Endothelial cell of umbilical vein (primary cell): ENCODE measurements around the gene NCAPH2. TPM values are rescaled to one million over a fixed set of nuclear protein-coding genes. Genes with fewer than 3 reads are reported as not detected.
"Not testable (repeated sequence)": the region's sequence is repeated elsewhere in the genome, so short reads cannot be mapped to it uniquely, and the experiment has no call there.

Experiments used
- BruUV-seq: library from RNA; stranded (reverse); fragments of 400-500 nt; replicated peaks from 2 replicates; lab custom pipeline; 2021; lab: Mats Ljungman, UMichigan
- CTCF ChIA-PET: fragments of 300-600, 350-600 bp; sonication (Branson Sonifier 250); formaldehyde crosslinking; loops from one replicate; lab custom pipeline; 2021; ENCODE audit warnings: antibody characterized with exemption, inconsistent platforms; lab: Charles Lee
- POLR2A ChIA-PET: fragments of 300-600, 350-600 bp; sonication (Branson Sonifier 250); formaldehyde crosslinking; loops from one replicate; lab custom pipeline; 2021; ENCODE audit warnings: antibody characterized with exemption, inconsistent platforms; lab: Charles Lee
- DNase-seq: peaks from one replicate; pipeline ENCODE4 v3.0.0-alpha.2; 2011; ENCODE audit warnings: low read depth, low spot score
- FAIRE-seq: peaks from 2 replicates; lab custom pipeline; 2011; peaks lifted over from hg19 to GRCh38; lab: Jason Lieb, UNC
- H2AFZ ChIP-seq: 2 replicates; pipeline ENCODE4 v1.6.0; 2012; ENCODE audit warnings: low read depth, low read length, control low read depth, inconsistent platforms
- H3K27ac ChIP-seq: 2 replicates; pipeline ENCODE4 v1.5.1; 2011; ENCODE audit warnings: low read depth, mild to moderate bottlenecking, control low read depth, low read length, moderate library complexity; ENCODE audit not compliant: insufficient read depth
- H3K27me3 ChIP-seq, 2 experiments: 2 replicates each; pipeline versions ENCODE4 v1.6.0 to v1.6.1; 2011; ENCODE audit warnings: low read length in 2 of 2, mixed read lengths in 1 of 2; ENCODE audit not compliant: control insufficient read depth in 2 of 2, insufficient read depth in 2 of 2
- H3K36me3 ChIP-seq, 2 experiments: 2 replicates in 1 of 2; 3 replicates in 1 of 2; pipeline ENCODE4 v1.5.1; 2011; ENCODE audit warnings: low read length in 2 of 2, mild to moderate bottlenecking in 1 of 2, moderate library complexity in 1 of 2; ENCODE audit not compliant: control insufficient read depth in 2 of 2, insufficient read depth in 2 of 2; ENCODE audit errors: extremely low read depth in 1 of 2
- H3K4me1 ChIP-seq: 3 replicates; pipeline ENCODE4 v1.5.1; 2011; ENCODE audit warnings: mild to moderate bottlenecking, low read length; ENCODE audit not compliant: control insufficient read depth, insufficient read depth; ENCODE audit errors: extremely low read depth
- H3K4me2 ChIP-seq: 2 replicates; pipeline ENCODE4 v1.6.1; 2011; ENCODE audit warnings: low read length, control low read depth, mixed read lengths; ENCODE audit not compliant: insufficient read depth
- H3K4me3 ChIP-seq, 3 experiments: fragments of 200-600 bp in 1 of 3; sonication (generic), shearing (Covaris generic) in 1 of 3; replicated peaks in 1 of 3; 2 replicates each; pipeline ENCODE4 v1.5.1; 2011 to 2016; ENCODE audit warnings: control low read depth in 3 of 3, low read length in 3 of 3, mild to moderate bottlenecking in 2 of 3, inconsistent platforms in 1 of 3, low read depth in 1 of 3, moderate library complexity in 1 of 3; ENCODE audit not compliant: insufficient read depth in 1 of 3
- H3K79me2 ChIP-seq: 2 replicates; pipeline ENCODE4 v1.6.0; 2012; ENCODE audit warnings: low read length, inconsistent platforms; ENCODE audit not compliant: control insufficient read depth, insufficient read depth
- H3K9ac ChIP-seq: replicated peaks from 2 replicates; pipeline ENCODE3; 2011; ENCODE audit warnings: low read length, control low read depth; ENCODE audit not compliant: insufficient read depth; ENCODE audit errors: extremely low read depth
- H3K9me1 ChIP-seq: replicated peaks from 3 replicates; pipeline ENCODE4 v1.6.0; 2011; ENCODE audit warnings: mild to moderate bottlenecking, low read length; ENCODE audit not compliant: control insufficient read depth, insufficient read depth; ENCODE audit errors: extremely low read depth
- H3K9me3 ChIP-seq: replicated peaks from 2 replicates; pipeline ENCODE4 v1.5.1; 2012; ENCODE audit warnings: low read length, inconsistent platforms; ENCODE audit not compliant: control insufficient read depth, insufficient read depth
- H4K20me1 ChIP-seq: replicated peaks from 2 replicates; pipeline ENCODE3; 2011; ENCODE audit warnings: mild to moderate bottlenecking, low read length; ENCODE audit not compliant: control insufficient read depth, insufficient read depth; ENCODE audit errors: extremely low read depth
- EZH2 ChIP-seq: IDR thresholded peaks from 2 replicates; pipeline ENCODE4 v1.6.1; 2012; ENCODE audit warnings: borderline replicate concordance, low read depth, mild to moderate bottlenecking, moderate library complexity, low read length, inconsistent platforms; ENCODE audit not compliant: severe bottlenecking
- FOS ChIP-seq: IDR thresholded peaks from 2 replicates; pipeline ENCODE4 v1.6.1; 2011; ENCODE audit warnings: mild to moderate bottlenecking, low read length, moderate library complexity, borderline replicate concordance; ENCODE audit not compliant: insufficient read depth
- GATA2 ChIP-seq: IDR thresholded peaks from 2 replicates; pipeline ENCODE4 v1.7.0; 2011; ENCODE audit warnings: low read depth, mild to moderate bottlenecking, moderate library complexity, mixed read lengths, low read length; ENCODE audit not compliant: insufficient read length, insufficient read depth
- JUN ChIP-seq: IDR thresholded peaks from 2 replicates; pipeline ENCODE4 v1.6.1; 2011; ENCODE audit warnings: borderline replicate concordance, low read depth; ENCODE audit not compliant: insufficient read length, insufficient read depth
- MYC ChIP-seq: IDR thresholded peaks from one replicate; pipeline ENCODE4 v1.6.1; 2011; ENCODE audit warnings: mild to moderate bottlenecking, low read depth, low read length
- POLR2A ChIP-seq: IDR thresholded peaks from 2 replicates; pipeline ENCODE4 v1.6.1; 2012; ENCODE audit warnings: low read depth, mild to moderate bottlenecking, control low read depth, low read length
- POLR2AphosphoS5 ChIP-seq: IDR thresholded peaks from 2 replicates; pipeline ENCODE4 v1.6.1; 2012; ENCODE audit warnings: low read depth, mild to moderate bottlenecking, control low read depth, low read length, moderate library complexity; ENCODE audit not compliant: insufficient read depth
- dilution Hi-C: fragments of 300-500 bp; cut with MboI; formaldehyde crosslinking; loops from one replicate; pipeline ENCODE4 v1.15.0; 2019; ENCODE audit warnings: low sequenced_read_pairs; ENCODE audit not compliant: extremely low pct_ligation_motif_present
- intact Hi-C: fragments of 100-400 bp; cut with micrococcal nuclease; formaldehyde crosslinking; loops from one replicate; pipeline ENCODE4 v1.10.0; 2022
- polyA plus RNA-seq, 4 experiments: library from polyadenylated mRNA; depleted of rRNA in 3 of 4; stranded (reverse) in 3 of 4; unstranded in 1 of 4; fragments of >200 nt; gene quantifications; 2 replicates each; pipeline versions ENCODE4 v1.2.1 to v1.2.3, GENCODE V29; 2011 to 2012; ENCODE audit warnings: missing spikeins in 1 of 4
- total RNA-seq: library from RNA; stranded (reverse); gene quantifications from 2 replicates; pipeline ENCODE4 v1.2.3, GENCODE V29; 2021
- TF ChIP-seq, protein P1 (sequence below): IDR thresholded peaks from 2 replicates; pipeline ENCODE4 v1.6.1; 2011; ENCODE audit not compliant: insufficient read depth, insufficient read length
- TF ChIP-seq, protein P2 (sequence below), 2 donors: IDR thresholded peaks; 1 replicate in 1 of 2; 2 replicates in 1 of 2; pipeline ENCODE4 v1.5.1; 2011; ENCODE audit warnings: low read length in 2 of 2, mild to moderate bottlenecking in 2 of 2, moderate library complexity in 2 of 2, control low read depth in 1 of 2, inconsistent platforms in 1 of 2, low read depth in 1 of 2; ENCODE audit not compliant: insufficient read depth in 1 of 2; ENCODE audit errors: extremely low read depth in 1 of 2

The NCAPH2 gene
- total and polyA plus RNA-seq, 2 donors (not counting 3 experiments of a cell fraction or from before 2014, with no cell fraction given) = 42.4 to 43.2 TPM

DNA sequence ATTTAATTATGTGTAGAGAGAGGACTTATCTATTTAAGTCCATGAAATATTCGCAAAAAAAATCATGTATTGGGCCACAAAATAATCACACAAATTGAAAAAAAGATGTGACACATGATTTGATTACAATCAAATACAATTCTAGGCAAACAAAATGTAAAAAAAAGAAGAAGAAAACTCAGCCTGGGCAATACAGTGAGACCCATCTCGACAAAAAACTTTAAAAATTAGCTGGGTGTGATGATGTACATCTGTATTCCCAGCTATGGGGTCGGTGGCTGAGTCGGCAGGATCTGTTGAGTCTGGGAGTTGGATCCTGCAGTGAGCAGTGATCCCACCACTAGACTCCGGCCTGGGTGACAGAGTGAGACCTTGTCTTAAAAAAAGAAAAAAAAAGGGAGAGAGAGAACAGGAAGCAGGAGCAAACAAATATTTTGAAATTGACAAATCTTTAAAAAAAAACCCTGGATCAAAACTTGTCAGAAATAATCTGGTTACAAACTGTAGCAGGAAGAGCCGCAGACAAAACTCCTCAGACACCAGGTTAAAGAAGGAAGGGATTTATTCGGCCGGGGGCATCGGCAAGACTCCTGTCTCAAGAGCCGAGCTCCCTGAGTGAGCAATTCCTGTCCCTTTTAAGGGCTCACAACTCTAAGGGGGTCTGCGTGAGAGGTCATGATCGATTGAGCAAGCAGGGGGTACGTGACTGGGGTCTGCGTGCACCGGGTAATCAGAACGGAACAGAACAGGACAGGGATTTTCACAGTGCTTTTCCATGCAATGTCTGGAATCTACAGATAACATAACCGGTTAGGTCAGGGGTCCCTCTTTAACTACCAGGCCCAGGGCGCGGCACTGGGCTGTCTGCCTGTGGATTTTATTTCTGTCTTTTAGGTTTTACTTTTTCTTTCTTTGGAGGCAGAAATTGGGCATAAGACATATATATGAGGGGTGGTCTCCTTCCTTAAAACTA lies 25.1 kb downstream of the NCAPH2 start:
- dilution Hi-C loops = no loop called here
- no peaks in the 10 kb centered on the region for H3K9me3 ChIP-seq
- intact Hi-C loops = no loop called here

DNA sequence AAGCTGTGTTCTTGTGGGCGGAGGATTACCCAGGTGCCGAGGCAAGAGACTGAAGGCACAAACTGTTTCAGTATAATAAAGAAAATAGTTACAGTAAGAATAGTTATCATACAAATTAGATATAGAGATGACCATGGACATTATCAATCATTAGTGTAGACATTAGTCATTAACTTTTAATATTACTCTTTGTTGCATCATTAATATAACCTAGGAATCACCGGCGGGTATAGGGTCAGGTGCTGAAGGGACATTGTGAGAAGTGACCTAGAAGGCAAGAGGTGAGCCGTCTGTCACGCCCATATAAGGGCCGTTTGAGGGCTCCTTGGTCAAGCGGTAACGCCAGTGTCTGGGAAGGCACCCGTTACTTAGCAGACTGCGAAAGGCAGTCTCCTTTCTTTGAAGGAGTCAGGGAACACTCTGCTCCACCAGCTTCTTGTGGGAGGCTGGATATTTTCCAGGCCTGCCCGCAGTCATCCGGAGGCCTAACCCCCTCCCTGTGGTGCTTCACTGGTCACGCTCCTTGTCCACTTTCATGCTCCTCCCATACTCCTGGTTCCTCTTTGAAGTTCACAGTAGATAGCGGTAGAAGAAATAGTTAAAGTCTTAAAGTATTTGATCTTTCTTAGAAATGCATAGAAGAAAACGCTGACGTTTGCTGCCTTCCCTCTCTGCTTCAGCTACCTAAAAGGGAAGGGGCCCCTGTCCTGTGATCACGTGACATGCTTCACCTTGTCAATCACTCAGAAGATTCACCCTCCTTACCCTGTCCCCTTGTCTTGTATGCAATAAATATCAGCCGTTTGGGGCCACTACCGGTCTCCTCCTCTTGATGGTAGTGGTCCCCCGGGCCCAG lies 26.1 kb downstream of the NCAPH2 start:
- FAIRE-seq, dilution Hi-C loops, POLR2A ChIA-PET, H3K79me2 ChIP-seq, H3K27ac ChIP-seq, DNase-seq, BruUV-seq, H4K20me1 ChIP-seq, H3K4me2 ChIP-seq, H3K9me1 ChIP-seq, H3K9me3 ChIP-seq, H2AFZ ChIP-seq, H3K36me3 ChIP-seq, H3K9ac ChIP-seq, H3K4me3 ChIP-seq, intact Hi-C loops: not testable (repeated sequence)
- H3K27me3 ChIP-seq = peaks cover 3 to 13% of the 10 kb centered on the region in 2 experiments
- CTCF ChIA-PET = interaction anchor here (1.9 kb wide), 1 partner anchor 9 kb away, joined by 9 read pairs; the partner anchor contains the start of gene SCO2
- H3K4me1 ChIP-seq = peaks cover 18% of the 10 kb centered on the region

More for the DNA sequence above, 25.1 kb downstream of the NCAPH2 start:
- H3K9ac ChIP-seq = no peak overlapping the region
- ChIA-PET CTCF (interaction anchor here (1.7 kb wide), 1 partner anchor 87 kb away, joined by 10 read pairs; no protein-coding TSS in a partner anchor), POLR2A (no interaction called here)
- no peak overlapping the region for H3K27ac ChIP-seq
- no TSS peak for BruUV-seq
- no peaks in the 10 kb centered on the region for H3K79me2 ChIP-seq
- H3K27me3 ChIP-seq = peaks cover 3 to 13% of the 10 kb centered on the region in 2 experiments
- peaks cover 18% of the 10 kb centered on the region for H3K4me1 ChIP-seq
- H3K4me2 ChIP-seq = no peak overlapping the region
- no peak overlapping the region for H2AFZ ChIP-seq
- FAIRE-seq = no peak
- no peak for TF ChIP-seq POLR2A
- TF ChIP-seq MYC = no peak
- no peak for TF ChIP-seq POLR2AphosphoS5
- no peak for TF ChIP-seq EZH2
- no peak for TF ChIP-seq FOS
- TF ChIP-seq, protein P1, sequence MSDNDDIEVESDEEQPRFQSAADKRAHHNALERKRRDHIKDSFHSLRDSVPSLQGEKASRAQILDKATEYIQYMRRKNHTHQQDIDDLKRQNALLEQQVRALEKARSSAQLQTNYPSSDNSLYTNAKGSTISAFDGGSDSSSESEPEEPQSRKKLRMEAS = no peak
- no peak for TF ChIP-seq JUN
- TF ChIP-seq, protein P2, sequence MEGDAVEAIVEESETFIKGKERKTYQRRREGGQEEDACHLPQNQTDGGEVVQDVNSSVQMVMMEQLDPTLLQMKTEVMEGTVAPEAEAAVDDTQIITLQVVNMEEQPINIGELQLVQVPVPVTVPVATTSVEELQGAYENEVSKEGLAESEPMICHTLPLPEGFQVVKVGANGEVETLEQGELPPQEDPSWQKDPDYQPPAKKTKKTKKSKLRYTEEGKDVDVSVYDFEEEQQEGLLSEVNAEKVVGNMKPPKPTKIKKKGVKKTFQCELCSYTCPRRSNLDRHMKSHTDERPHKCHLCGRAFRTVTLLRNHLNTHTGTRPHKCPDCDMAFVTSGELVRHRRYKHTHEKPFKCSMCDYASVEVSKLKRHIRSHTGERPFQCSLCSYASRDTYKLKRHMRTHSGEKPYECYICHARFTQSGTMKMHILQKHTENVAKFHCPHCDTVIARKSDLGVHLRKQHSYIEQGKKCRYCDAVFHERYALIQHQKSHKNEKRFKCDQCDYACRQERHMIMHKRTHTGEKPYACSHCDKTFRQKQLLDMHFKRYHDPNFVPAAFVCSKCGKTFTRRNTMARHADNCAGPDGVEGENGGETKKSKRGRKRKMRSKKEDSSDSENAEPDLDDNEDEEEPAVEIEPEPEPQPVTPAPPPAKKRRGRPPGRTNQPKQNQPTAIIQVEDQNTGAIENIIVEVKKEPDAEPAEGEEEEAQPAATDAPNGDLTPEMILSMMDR (IDR thresholded peaks at IDR 0.05; ENCODE audit: extremely low read depth in 1 of 2, insufficient read depth in 1 of 2, low read depth in 1 of 2, low read length in 2 of 2) = no peak
- no peak for TF ChIP-seq GATA2
- H4K20me1 ChIP-seq = no peaks in the 10 kb centered on the region
- H3K36me3 ChIP-seq = no peaks in the 10 kb centered on the region
- no peak overlapping the region for H3K4me3 ChIP-seq
- H3K9me1 ChIP-seq = no peaks in the 10 kb centered on the region
- no peak for DNase-seq
